GM23248 (cell line): ENCODE results near the gene ST6GAL1.

Experiments used
- EZH2 ChIP-seq: fragments of 200-600 bp; sonication (generic); IDR thresholded peaks from 2 replicates; pipeline ENCODE4 v1.6.1; 2018; ENCODE audit warnings: antibody characterized with exemption, mild to moderate bottlenecking; ENCODE audit not compliant: insufficient read depth, poor library complexity, severe bottlenecking
- EZH2phosphoT487 ChIP-seq: fragments of 200-600 bp; sonication (generic); IDR thresholded peaks from 2 replicates; pipeline ENCODE4 v1.6.1; 2018; ENCODE audit warnings: antibody characterized with exemption, moderate library complexity, mild to moderate bottlenecking, low read depth; ENCODE audit not compliant: insufficient read depth

DNA sequence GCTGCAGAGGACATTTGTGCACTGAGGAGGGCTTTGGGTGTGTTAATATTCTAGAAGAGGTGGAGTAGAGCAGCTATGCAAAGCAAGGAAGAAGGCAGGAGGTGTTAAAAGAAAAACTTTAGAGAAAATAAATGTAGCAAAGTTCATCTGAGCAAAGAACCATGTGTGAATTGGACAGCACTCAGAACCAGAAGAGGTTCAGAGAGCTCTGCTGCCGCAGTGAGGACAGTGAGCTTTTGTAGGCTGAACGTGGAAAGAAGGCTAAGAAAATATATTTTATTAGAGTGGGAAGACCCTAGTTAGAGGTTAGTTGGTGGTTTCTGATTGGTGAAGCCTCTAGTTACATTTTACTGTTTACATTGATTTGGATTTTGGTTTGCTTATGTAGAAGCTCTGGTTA lies 50.7 kb downstream of the ST6GAL1 start:
- TF ChIP-seq EZH2 (no peak), EZH2phosphoT487 (no peak)
